MCF 10A (cell line): ENCODE results near the gene TCIRG1. TPM values are rescaled to one million over a fixed set of nuclear protein-coding genes. Genes with fewer than 3 reads are reported as not detected.
"Not testable (repeated sequence)": the region's sequence is repeated elsewhere in the genome, so short reads cannot be mapped to it uniquely, and the experiment has no call there.

Experiments
- Bru-seq: library from RNA; stranded (reverse); fragments of 400-500 nt; gene quantifications from one replicate; lab custom pipeline; 2021; lab: Mats Ljungman, UMichigan
- BruChase-seq, 2 experiments: library from RNA; stranded (reverse); fragments of 400-500 nt; gene quantifications; one replicate each; lab custom pipeline; 2021; lab: Mats Ljungman, UMichigan
- BruUV-seq: library from RNA; stranded (reverse); fragments of 400-500 nt; replicated peaks from 2 replicates; lab custom pipeline; 2021; lab: Mats Ljungman, UMichigan
- CTCF ChIA-PET: fragments of 300-600 bp; sonication (Branson Sonifier 250); formaldehyde crosslinking; extraction: SDS; loops from one replicate; lab custom pipeline; 2021; ENCODE audit warnings: antibody characterized with exemption, inconsistent platforms; lab: Yijun Ruan, JAX
- POLR2A ChIA-PET: fragments of 300-600, 350-650 bp; sonication (Branson Sonifier 250); formaldehyde crosslinking; extraction: SDS; loops from one replicate; lab custom pipeline; 2020; ENCODE audit warnings: antibody characterized with exemption, inconsistent platforms; lab: Yijun Ruan, JAX
- DNase-seq: peaks from one replicate; pipeline ENCODE4 v3.0.0-alpha.2; 2018; ENCODE audit not compliant: unreplicated experiment
- H3K27ac Mint-ChIP-seq: one replicate; pipeline ENCODE4 v1.8.0; 2022; ENCODE audit warnings: mild to moderate bottlenecking, low read depth, mixed read lengths; ENCODE audit not compliant: unreplicated experiment
- H3K27me3 Mint-ChIP-seq: one replicate; pipeline ENCODE4 v1.8.0; 2022; ENCODE audit warnings: mixed read lengths; ENCODE audit not compliant: insufficient read depth, unreplicated experiment
- H3K36me3 Mint-ChIP-seq: one replicate; pipeline ENCODE4 v1.8.0; 2022; ENCODE audit warnings: mild to moderate bottlenecking, moderate library complexity, mixed read lengths; ENCODE audit not compliant: insufficient read depth, unreplicated experiment
- H3K4me1 Mint-ChIP-seq: one replicate; pipeline ENCODE4 v1.8.0; 2022; ENCODE audit warnings: mixed read lengths; ENCODE audit not compliant: insufficient read depth, unreplicated experiment
- H3K4me3 Mint-ChIP-seq: one replicate; pipeline ENCODE4 v1.8.0; 2022; ENCODE audit warnings: mild to moderate bottlenecking, moderate library complexity, mixed read lengths; ENCODE audit not compliant: unreplicated experiment
- H3K9me3 Mint-ChIP-seq: one replicate; pipeline ENCODE4 v1.8.0; 2022; ENCODE audit warnings: mixed read lengths; ENCODE audit not compliant: unreplicated experiment
- intact Hi-C: fragments of 100-400 bp; cut with micrococcal nuclease; formaldehyde crosslinking; loops from 2 replicates; pipeline ENCODE4 v1.14.1; 2022
- long read RNA-seq: library from polyadenylated mRNA; stranded (forward); transcript quantifications from one replicate; pipeline ENCODE4 v2.0.0, GENCODE V29; 2022
- total RNA-seq: library from RNA; stranded (reverse); gene quantifications from 2 replicates; pipeline ENCODE4 v1.2.3, GENCODE V29; 2022
- TF ChIP-seq, protein P1 (sequence below): fragments of 200-600 bp; IDR thresholded peaks from one replicate; pipeline ENCODE4 v1.8.0; 2022; ENCODE audit warnings: antibody characterized with exemption, mild to moderate bottlenecking; ENCODE audit not compliant: unreplicated experiment

Gene TCIRG1, protein sequence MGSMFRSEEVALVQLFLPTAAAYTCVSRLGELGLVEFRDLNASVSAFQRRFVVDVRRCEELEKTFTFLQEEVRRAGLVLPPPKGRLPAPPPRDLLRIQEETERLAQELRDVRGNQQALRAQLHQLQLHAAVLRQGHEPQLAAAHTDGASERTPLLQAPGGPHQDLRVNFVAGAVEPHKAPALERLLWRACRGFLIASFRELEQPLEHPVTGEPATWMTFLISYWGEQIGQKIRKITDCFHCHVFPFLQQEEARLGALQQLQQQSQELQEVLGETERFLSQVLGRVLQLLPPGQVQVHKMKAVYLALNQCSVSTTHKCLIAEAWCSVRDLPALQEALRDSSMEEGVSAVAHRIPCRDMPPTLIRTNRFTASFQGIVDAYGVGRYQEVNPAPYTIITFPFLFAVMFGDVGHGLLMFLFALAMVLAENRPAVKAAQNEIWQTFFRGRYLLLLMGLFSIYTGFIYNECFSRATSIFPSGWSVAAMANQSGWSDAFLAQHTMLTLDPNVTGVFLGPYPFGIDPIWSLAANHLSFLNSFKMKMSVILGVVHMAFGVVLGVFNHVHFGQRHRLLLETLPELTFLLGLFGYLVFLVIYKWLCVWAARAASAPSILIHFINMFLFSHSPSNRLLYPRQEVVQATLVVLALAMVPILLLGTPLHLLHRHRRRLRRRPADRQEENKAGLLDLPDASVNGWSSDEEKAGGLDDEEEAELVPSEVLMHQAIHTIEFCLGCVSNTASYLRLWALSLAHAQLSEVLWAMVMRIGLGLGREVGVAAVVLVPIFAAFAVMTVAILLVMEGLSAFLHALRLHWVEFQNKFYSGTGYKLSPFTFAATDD
- total RNA-seq: 10.7 and 12.3 TPM in 2 replicates
- Bru-seq, nascent RNA: percentile 25 among the genes with signal in this experiment
- percentile 48 among the genes with signal in this experiment for BruChase-seq, experiment 1, labeled RNA remaining after a 6-hour chase
- percentile 33 among the genes with signal in this experiment for BruChase-seq, experiment 2, labeled RNA remaining after a 2-hour chase
- long read RNA-seq, transcript TCIRG1-201 (20 exons, 2,677 nt): major isoform, 9 of 27 reads
- long read RNA-seq, partial matches to known transcripts: 3 of 27 reads
- long read RNA-seq, other reads (novel, unspliced or antisense): 13 of 27 reads

DNA sequence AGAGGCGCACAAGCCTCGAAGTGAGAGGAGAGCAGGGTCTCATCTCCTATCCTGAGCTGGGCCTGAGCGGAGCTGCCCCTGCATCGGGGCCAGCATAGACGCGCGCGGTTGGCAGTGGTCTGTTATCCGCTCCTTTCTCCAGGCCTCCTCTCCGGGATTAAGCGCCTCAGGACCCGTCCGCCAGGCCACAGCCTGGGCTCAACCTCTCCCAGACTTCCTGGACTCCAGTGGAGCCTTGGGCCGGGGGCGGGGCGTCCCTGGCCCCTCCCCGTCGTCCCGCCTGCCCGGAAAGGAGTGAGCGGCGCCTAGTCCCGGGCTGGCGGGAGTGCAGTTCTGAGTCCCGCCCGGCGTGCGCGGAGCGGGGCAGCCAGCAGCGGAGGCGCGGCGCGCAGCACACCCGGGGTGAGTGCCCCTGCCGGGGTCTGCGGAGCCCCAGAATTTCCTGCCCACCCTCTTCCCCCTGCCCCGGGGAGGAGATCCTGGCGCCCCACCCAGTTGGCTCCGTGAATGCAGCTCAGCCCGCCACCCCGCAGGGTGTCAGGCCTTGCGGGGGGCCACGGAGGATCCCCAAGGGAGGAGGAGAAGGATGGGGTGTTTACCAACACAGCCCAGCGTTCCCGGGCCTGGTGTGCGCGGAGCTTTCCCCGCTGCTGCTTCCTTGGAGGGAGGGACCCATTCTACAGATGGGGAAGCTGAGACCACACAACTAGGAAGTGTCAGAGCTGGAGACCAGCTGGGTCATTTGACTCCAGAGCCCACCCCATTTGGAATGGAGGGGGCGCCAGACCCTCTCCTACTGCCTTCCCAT, at the start of gene TCIRG1:
TCIRG1 (plus strand) TSS at position 308 of the 808 bp plus-strand sequence. CDS start 2,247 bp downstream, outside the sequence.
- no TSS peak for BruUV-seq
- H3K27me3 Mint-ChIP-seq: no peaks in the 10 kb centered on the region
- DNase-seq: peak; percentile 75
- peak within 1 kb of the TSS; percentile 60 for H3K4me3 Mint-ChIP-seq
- TF ChIP-seq, protein P1, sequence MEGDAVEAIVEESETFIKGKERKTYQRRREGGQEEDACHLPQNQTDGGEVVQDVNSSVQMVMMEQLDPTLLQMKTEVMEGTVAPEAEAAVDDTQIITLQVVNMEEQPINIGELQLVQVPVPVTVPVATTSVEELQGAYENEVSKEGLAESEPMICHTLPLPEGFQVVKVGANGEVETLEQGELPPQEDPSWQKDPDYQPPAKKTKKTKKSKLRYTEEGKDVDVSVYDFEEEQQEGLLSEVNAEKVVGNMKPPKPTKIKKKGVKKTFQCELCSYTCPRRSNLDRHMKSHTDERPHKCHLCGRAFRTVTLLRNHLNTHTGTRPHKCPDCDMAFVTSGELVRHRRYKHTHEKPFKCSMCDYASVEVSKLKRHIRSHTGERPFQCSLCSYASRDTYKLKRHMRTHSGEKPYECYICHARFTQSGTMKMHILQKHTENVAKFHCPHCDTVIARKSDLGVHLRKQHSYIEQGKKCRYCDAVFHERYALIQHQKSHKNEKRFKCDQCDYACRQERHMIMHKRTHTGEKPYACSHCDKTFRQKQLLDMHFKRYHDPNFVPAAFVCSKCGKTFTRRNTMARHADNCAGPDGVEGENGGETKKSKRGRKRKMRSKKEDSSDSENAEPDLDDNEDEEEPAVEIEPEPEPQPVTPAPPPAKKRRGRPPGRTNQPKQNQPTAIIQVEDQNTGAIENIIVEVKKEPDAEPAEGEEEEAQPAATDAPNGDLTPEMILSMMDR: no peak
- ChIA-PET CTCF (interaction anchor here (0.7 to 1.0 kb wide), 2 partner anchors 17 to 1257 kb away, joined by 3 read pairs; no protein-coding TSS in a partner anchor), POLR2A (interaction anchor here (1.0 to 1.9 kb wide), 5 partner anchors 7 to 173 kb away, joined by 3 to 6 read pairs (median 4); no protein-coding TSS in a partner anchor)
- H3K9me3 Mint-ChIP-seq: no peaks in the 10 kb centered on the region
- H3K27ac Mint-ChIP-seq: no peak within 1 kb of the TSS
- intact Hi-C loops: no loop called here
- H3K4me1 Mint-ChIP-seq: no peaks in the 10 kb centered on the region
- peaks cover 5% of the 10 kb centered on the region for H3K36me3 Mint-ChIP-seq

- intact Hi-C loops, H3K36me3 Mint-ChIP-seq, H3K27ac Mint-ChIP-seq, POLR2A ChIA-PET, H3K4me3 Mint-ChIP-seq, H3K9me3 Mint-ChIP-seq, BruUV-seq, CTCF ChIA-PET, H3K4me1 Mint-ChIP-seq, DNase-seq, H3K27me3 Mint-ChIP-seq: not testable (repeated sequence)
These were observed 48.1 kb upstream of the TCIRG1 start for GRCh38 chr11:67990546-67991346.

GRCh38 chr11:67991347-67992121, 47.3 kb upstream of the TCIRG1 start:
- DNase-seq, intact Hi-C loops, H3K27ac Mint-ChIP-seq, H3K9me3 Mint-ChIP-seq, H3K27me3 Mint-ChIP-seq, BruUV-seq, H3K36me3 Mint-ChIP-seq, CTCF ChIA-PET, H3K4me1 Mint-ChIP-seq, POLR2A ChIA-PET, H3K4me3 Mint-ChIP-seq: not testable (repeated sequence)

- peaks cover 12% of the 10 kb centered on the region for H3K36me3 Mint-ChIP-seq
- H3K4me3 Mint-ChIP-seq, H3K9me3 Mint-ChIP-seq, H3K27ac Mint-ChIP-seq, BruUV-seq, H3K4me1 Mint-ChIP-seq, intact Hi-C loops, H3K27me3 Mint-ChIP-seq: not testable (repeated sequence)
- CTCF ChIA-PET: interaction anchor here (0.6 to 1.2 kb wide), 5 partner anchors 12 to 341 kb away, joined by 3 to 5 read pairs (median 3); no protein-coding TSS in a partner anchor
- DNase-seq: peak; percentile 41
- TF ChIP-seq, protein P1: peak; percentile 66
- POLR2A ChIA-PET: interaction anchor here (1.0 kb wide), 1 partner anchor 9 kb away, joined by 4 read pairs; no protein-coding TSS in a partner anchor
These were observed 45.0 kb upstream of the TCIRG1 start for GRCh38 chr11:67993821-67994220.

- H3K36me3 Mint-ChIP-seq, H3K27me3 Mint-ChIP-seq, H3K4me3 Mint-ChIP-seq, H3K9me3 Mint-ChIP-seq, intact Hi-C loops, DNase-seq, H3K27ac Mint-ChIP-seq, H3K4me1 Mint-ChIP-seq, BruUV-seq: not testable (repeated sequence)
- ChIA-PET CTCF (interaction anchor here (0.6 to 1.2 kb wide), 5 partner anchors 12 to 342 kb away, joined by 3 to 5 read pairs (median 3); no protein-coding TSS in a partner anchor), POLR2A (interaction anchor here (1.0 kb wide), 1 partner anchor 8 kb away, joined by 4 read pairs; no protein-coding TSS in a partner anchor)
These were observed 44.4 kb upstream of the TCIRG1 start for GRCh38 chr11:67994387-67994786.
